Measurements from ENCODE around the gene ZNF205.

The ZNF205 gene

GRCh38 chr16:3147046-3147756 lies 34.8 kb downstream of the ZNF205 start:
- in situ Hi-C loops (cut with MboI; ENCODE audit: low sequenced_read_pairs): no loop called here

DNA sequence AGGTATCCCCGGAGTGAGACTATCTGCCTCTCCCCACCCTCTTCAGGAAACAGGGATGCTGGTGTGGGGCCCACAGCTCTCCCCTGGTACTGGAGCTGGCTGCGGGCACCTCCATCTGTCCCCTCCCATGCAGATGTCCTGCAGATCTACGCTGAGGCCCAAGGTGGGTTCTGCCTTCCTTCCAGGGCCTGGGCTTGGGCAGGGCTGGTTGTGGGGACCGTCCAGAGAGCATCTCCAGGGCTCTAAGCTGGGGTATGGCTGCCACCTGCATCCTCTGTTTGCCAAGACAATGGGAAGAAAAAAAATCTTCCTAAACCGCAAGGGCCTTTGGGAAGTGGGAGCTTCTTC lies 35.3 kb downstream of the ZNF205 start:
- in situ Hi-C loops (cut with MboI; ENCODE audit: low sequenced_read_pairs): no loop called here

DNA sequence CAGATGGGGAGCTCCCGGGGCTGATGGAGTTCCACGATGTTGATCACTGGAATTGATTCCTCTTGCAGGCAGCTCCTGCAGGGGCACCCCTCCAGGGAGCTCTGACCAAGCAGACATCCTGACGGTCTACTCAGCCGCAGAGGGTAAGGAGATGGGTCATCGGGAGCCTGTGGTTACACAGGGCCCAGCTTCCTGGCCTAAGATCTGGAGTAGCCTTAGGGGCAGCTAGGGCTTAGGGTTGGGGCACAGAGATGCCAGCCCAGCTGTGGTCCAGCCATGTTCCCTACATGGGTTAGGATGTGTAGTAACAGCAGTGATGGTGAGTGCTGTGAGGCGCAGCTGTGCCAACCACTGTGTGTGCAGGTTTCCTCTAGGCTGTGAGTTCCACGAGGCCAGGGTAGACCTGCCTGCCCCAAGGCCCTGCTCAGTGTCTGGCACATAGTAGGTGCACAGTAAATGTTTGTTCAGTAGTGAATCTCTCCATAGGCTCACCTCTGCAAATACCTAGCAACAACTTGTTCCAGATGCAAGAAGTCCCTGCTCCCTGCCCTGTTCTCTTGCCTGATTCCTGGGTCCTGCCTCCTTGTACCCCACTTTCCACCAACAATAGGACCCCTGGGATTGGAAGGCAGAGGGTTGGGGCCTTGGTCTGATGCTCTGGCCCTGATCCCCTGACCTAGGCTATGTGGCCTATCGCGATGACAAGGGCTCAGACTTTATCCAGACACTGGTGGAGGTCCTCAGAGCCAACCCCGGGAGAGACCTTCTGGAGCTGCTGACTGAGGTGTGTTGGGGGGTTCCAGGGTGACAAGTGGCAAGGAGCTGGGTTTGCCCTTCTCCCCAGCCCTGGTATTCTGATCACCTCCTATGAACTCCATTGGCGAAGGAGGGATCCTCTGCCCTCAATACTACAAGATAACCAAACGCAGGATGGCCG lies 36.1 kb downstream of the ZNF205 start:
- in situ Hi-C loops (cut with MboI; ENCODE audit: low sequenced_read_pairs): no loop called here

DNA sequence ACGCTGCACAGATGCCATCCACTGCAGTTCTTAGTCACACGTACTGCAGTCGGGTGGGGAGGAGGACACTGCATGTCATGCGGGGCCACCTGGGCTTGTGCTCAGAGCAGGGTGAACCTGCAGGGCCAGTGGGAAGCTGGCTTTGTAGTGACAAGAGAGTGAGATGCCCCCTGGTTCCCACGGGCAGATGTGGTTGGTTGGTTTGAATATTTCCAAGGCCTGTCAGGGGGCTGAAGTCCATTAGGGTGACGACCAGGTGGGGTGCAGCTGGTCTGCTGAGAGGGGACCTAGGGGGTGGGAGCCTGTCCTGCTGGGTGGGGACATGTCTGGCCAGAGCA lies 36.8 kb downstream of the ZNF205 start:
- in situ Hi-C loops (cut with MboI; ENCODE audit: low sequenced_read_pairs): no loop called here

- in situ Hi-C loops (cut with MboI; ENCODE audit: low sequenced_read_pairs): no loop called here
These were observed 37.4 kb downstream of the ZNF205 start for GRCh38 chr16:3149630-3150345.

- in situ Hi-C loops (cut with MboI; ENCODE audit: low sequenced_read_pairs): no loop called here
These were observed 38.2 kb downstream of the ZNF205 start for GRCh38 chr16:3150346-3151218.

DNA sequence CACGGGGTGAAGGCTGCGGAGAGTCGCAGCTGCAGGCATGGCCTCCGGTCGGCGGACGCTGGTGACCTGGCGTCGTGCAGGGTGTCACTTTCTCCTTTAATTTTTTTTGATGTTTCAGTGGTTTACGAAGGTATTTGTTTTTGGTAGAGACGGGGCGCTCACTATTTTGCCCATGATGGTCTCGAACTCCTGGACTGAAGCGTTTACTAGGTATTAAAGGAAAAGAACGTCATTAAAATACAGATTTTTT lies 39.6 kb downstream of the ZNF205 start:
- in situ Hi-C loops (cut with MboI; ENCODE audit: low sequenced_read_pairs): no loop called here

- in situ Hi-C loops (cut with MboI; ENCODE audit: low sequenced_read_pairs): no loop called here
These were observed 40.0 kb downstream of the ZNF205 start for GRCh38 chr16:3152277-3152990.

- in situ Hi-C loops (cut with MboI; ENCODE audit: low sequenced_read_pairs): no loop called here
These were observed 40.6 kb downstream of the ZNF205 start for GRCh38 chr16:3152991-3153368.

GRCh38 chr16:3155181-3155580 lies 42.8 kb downstream of the ZNF205 start:
- in situ Hi-C loops (cut with MboI; ENCODE audit: low sequenced_read_pairs): no loop called here

GRCh38 chr16:3155972-3156371 lies 43.6 kb downstream of the ZNF205 start:
- in situ Hi-C loops (cut with MboI; ENCODE audit: low sequenced_read_pairs): no loop called here

DNA sequence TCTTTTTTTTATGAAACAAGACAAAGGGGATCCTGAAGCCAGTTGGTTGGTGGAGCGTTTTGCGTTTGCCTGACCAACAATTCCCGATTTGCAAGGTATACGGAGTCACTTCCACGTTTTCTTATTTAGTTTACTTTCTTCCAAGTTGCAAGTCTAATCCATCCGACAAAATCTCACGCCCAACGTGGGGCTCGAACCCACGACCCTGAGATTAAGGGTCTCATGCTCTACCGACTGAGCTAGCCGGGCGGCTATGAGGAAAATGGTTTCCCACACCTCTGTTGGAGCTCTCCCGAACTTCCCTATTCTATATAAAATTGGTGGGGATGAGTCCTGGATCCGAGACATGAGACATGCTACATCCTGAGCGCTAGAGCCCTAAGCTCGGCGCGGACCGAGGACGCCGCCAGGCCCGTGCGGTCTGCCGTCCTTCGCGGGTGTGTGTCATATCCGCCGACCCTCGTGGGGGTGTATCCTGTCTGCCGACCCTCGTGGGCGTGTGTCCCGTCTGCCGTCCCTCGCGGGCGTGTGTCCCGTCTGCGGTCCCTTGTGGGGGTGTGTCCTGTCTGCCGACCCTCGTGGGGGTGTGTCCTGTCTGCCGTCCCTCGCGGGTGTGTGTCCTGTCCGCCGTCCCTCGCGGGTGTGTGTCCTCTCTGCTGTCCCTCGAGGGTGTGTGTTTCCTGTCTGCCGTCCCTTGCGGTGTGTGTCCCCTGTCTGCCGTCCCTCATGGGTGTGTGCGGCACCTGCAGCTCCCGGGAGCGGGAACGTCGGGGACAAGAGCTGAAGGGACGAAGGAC lies 45.0 kb downstream of the ZNF205 start:
- in situ Hi-C loops (cut with MboI; ENCODE audit: low sequenced_read_pairs): no loop called here

GRCh38 chr16:3158026-3158509 lies 45.7 kb downstream of the ZNF205 start:
- in situ Hi-C loops (cut with MboI; ENCODE audit: low sequenced_read_pairs): no loop called here

DNA sequence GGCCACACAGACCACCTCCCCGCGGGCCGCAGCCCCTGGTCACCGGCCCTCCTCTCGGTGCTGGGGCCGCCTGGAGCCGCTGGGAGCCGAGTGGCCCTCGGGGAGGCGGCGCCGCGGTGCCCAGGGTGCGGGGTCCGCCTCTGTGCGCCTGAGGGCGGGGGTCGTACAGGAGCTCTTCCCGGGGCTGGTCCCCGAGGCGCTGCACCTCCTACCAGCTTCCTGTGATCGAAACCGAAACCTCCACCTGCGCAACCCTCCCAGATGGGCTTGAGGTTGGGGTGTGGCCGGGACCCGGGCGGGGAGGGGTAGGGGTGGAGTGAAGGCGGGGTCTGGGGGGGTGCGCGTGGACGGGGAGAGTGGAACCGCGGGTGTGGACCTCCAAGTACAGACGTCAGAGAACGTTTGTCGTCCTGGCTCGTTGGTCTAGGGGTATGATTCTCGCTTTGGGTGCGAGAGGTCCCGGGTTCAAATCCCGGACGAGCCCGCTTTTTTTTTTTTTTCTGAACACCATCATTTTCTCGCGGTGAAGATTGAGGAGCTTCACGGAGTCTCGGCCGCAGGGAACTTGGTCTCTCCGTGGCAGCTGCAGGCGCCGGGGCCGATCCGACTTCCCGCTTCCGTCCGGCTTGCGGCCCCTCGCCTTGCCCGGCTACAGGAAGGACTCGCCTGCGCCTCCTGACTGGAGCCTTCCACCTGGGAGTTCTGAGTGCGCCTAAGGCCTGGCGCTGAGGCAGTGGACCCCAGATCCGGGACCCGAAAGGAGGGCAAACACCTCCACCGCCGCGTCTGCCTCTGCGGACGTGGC lies 46.3 kb downstream of the ZNF205 start:
- in situ Hi-C loops (cut with MboI; ENCODE audit: low sequenced_read_pairs): no loop called here

DNA sequence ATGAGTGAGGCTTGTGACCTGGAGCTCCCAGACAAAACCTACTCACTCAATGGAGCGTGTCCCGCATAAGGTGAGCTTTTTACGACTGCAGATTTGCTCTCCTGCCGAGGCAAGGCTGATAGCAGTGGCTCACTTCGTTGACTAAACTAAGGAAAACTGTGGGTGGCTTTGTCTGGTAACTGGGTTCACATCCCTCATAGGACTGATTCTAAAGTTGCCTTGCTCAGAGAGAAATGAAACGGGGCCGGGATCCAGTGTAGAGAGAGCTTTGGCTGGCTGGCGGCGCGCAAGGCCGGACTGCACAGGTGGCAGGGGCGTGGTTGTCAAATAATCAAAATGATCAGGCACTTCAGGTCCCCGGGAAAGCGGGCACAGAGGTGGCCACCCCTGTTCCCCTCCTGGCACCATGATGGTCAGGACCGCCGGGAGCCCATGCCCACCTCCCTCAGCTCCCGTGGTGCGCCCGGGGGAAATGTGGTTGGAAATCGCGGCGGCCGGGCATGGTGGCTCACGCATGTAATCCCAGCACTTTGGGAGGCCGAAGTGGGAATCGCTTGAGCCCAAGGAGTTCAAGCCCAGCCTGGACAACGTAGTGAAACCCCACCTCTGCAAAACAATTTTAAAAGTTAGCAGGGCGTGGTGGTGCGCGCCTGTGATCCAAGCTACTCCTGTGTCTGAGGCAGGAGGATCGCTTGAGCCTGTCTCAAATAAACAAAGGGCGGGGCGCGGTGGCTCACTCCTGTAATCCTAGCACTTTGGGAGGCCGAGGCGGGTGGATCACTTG lies 49.0 kb downstream of the ZNF205 start:
- in situ Hi-C loops (cut with MboI; ENCODE audit: low sequenced_read_pairs): no loop called here

- in situ Hi-C loops (cut with MboI; ENCODE audit: low sequenced_read_pairs): no loop called here
These were observed 52.0 kb downstream of the ZNF205 start for GRCh38 chr16:3164121-3164991.

Measured in HL-60/S4 treated with retinoic acid at 250 ng/mL for 4 days and 3 days (cell line).